ENCODE data around the gene SPDEF.

DNA sequence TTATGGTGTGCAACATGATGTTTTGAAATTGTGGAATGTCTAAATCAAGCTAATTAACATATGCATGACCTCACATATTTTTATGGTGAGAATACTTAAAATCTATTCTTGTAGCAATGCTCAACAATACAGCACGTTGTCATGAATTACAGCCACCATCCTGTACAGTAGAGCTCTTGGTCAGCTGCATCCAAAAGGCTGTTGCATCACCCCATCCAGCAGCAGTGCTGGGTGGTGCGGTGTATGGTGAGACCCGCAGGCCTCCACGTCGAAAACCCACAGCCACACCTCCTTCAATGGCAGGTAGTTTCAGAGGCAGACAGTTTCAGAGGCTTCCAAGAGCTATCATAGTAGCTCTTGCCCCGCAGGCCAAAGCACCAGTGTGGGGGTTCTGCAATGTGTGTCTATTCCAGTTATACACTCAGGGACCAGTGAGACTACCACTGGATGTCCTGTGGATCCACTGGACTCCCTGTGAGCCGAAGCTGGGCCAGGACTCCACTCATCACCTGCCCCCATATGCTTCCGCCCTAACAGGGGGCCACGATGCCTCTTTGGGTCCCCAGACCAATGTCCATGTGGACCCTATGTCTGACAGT lies 66.8 kb downstream of the SPDEF start:
- TF ChIP-seq SPI1 (IDR thresholded peaks at IDR 0.05; ENCODE audit: low read depth, low read length), result no peak
- no peak for TF ChIP-seq POLR2A (IDR thresholded peaks at IDR 0.05; ENCODE audit: low read depth, low read length)
- TF ChIP-seq POLR2AphosphoS5 (IDR thresholded peaks at IDR 0.05; ENCODE audit: low read depth, low read length), result no peak

Data from GM12891 (cell line).